ENCODE measurements around the gene CD33. TPM values are rescaled to one million over a fixed set of nuclear protein-coding genes. Genes with fewer than 3 reads are reported as not detected.

CD33 gene
- total RNA-seq, 1 donor from 2014 or later = 1.3 TPM

GRCh38 chr19:51224163-51224641 lies 678 bp upstream of the CD33 start:
- H3K36me3 ChIP-seq = no peaks in the 10 kb centered on the region
- TF ChIP-seq CTCF (IDR thresholded peaks at IDR 0.05) = no peak
- H3K4me3 ChIP-seq = no peak overlapping the region
- H3K27ac ChIP-seq = no peak overlapping the region
- H3K9me3 ChIP-seq = no peaks in the 10 kb centered on the region
- H3K4me1 ChIP-seq = no peaks in the 10 kb centered on the region
- intact Hi-C loops (cut with DNase I) = no loop called here
- no peak for DNase-seq (ENCODE audit: low spot score in 2 of 2)
- H3K27me3 ChIP-seq = no peaks in the 10 kb centered on the region

GRCh38 chr19:51226067-51226466 lies 1.2 kb downstream of the CD33 start:
- no peaks in the 10 kb centered on the region for H3K9me3 ChIP-seq
- DNase-seq (ENCODE audit: low spot score in 2 of 2) = no peak
- no peaks in the 10 kb centered on the region for H3K27me3 ChIP-seq
- no peak overlapping the region for H3K27ac ChIP-seq
- no peak overlapping the region for H3K4me3 ChIP-seq
- intact Hi-C loops (cut with DNase I) = no loop called here
- H3K36me3 ChIP-seq = no peaks in the 10 kb centered on the region
- TF ChIP-seq CTCF (IDR thresholded peaks at IDR 0.05) = no peak
- no peaks in the 10 kb centered on the region for H3K4me1 ChIP-seq

GRCh38 chr19:51227326-51227725 lies 2.4 kb downstream of the CD33 start:
- Histone ChIP-seq H3K27me3 (no peaks in the 10 kb centered on the region), H3K9me3 (no peaks in the 10 kb centered on the region), H3K4me1 (no peaks in the 10 kb centered on the region), H3K4me3 (no peak overlapping the region), H3K27ac (no peak overlapping the region), H3K36me3 (no peaks in the 10 kb centered on the region)
- intact Hi-C loops (cut with DNase I) = no loop called here
- no peak for TF ChIP-seq CTCF (IDR thresholded peaks at IDR 0.05)
- DNase-seq (ENCODE audit: low spot score in 2 of 2) = no peak

- intact Hi-C loops (cut with DNase I) = no loop called here
- DNase-seq (ENCODE audit: low spot score in 2 of 2) = no peak
- TF ChIP-seq CTCF (IDR thresholded peaks at IDR 0.05) = no peak
- Histone ChIP-seq H3K9me3 (no peaks in the 10 kb centered on the region), H3K4me1 (no peaks in the 10 kb centered on the region), H3K27ac (no peak overlapping the region), H3K4me3 (no peak overlapping the region), H3K36me3 (no peaks in the 10 kb centered on the region), H3K27me3 (no peaks in the 10 kb centered on the region)
These were observed 3.1 kb downstream of the CD33 start for GRCh38 chr19:51227966-51228365.

- no peaks in the 10 kb centered on the region for H3K4me1 ChIP-seq
- no peaks in the 10 kb centered on the region for H3K9me3 ChIP-seq
- no peak overlapping the region for H3K27ac ChIP-seq
- H3K36me3 ChIP-seq = no peaks in the 10 kb centered on the region
- intact Hi-C loops (cut with DNase I) = no loop called here
- no peak for DNase-seq (ENCODE audit: low spot score in 2 of 2)
- H3K4me3 ChIP-seq = no peak overlapping the region
- TF ChIP-seq CTCF (IDR thresholded peaks at IDR 0.05) = no peak
- no peaks in the 10 kb centered on the region for H3K27me3 ChIP-seq
These were observed 16.0 kb downstream of the CD33 start for GRCh38 chr19:51240866-51241265.
